GM23338 (cell line): ENCODE results near the gene UNC80. TPM values are rescaled to one million over a fixed set of nuclear protein-coding genes. Genes with fewer than 3 reads are reported as not detected.

Source experiments
- ATAC-seq: fragments of 200-7000 bp; cut with Tn5 transposase; 3 replicates; pipeline ENCODE4 v1.9.1; 2020
- DNase-seq: peaks from one replicate; pipeline ENCODE4 v3.0.0-alpha.2; 2015; ENCODE audit warnings: low spot score
- H2AFZ ChIP-seq: fragments of 200-600 bp; sonication (generic); 2 replicates; pipeline ENCODE4 v1.8.0; 2016; ENCODE audit warnings: antibody characterized with exemption, mild to moderate bottlenecking, moderate library complexity
- H3F3A ChIP-seq: fragments of 200-600 bp; sonication (generic); replicated peaks from 2 replicates; pipeline ENCODE4 v1.8.0; 2017; ENCODE audit warnings: antibody characterized with exemption, mixed run types, low read depth
- H3K27ac ChIP-seq: fragments of 200-600 bp; sonication (generic); 2 replicates; pipeline ENCODE4 v1.6.1; 2016; ENCODE audit warnings: low read depth
- H3K27me3 ChIP-seq: fragments of 200-600 bp; sonication (generic); 2 replicates; pipeline ENCODE4 v1.8.0; 2016; ENCODE audit warnings: mild to moderate bottlenecking, mixed run types, moderate library complexity; ENCODE audit not compliant: insufficient read depth
- H3K36me3 ChIP-seq: fragments of 200-600 bp; sonication (generic); 2 replicates; pipeline ENCODE4 v1.8.0; 2016; ENCODE audit warnings: mild to moderate bottlenecking; ENCODE audit not compliant: insufficient read depth
- H3K4me1 ChIP-seq: fragments of 200-600 bp; sonication (generic); 2 replicates; pipeline ENCODE4 v1.8.0; 2016; ENCODE audit warnings: mild to moderate bottlenecking, moderate library complexity; ENCODE audit not compliant: insufficient read depth
- H3K4me2 ChIP-seq: fragments of 200-600 bp; sonication (generic); 2 replicates; pipeline ENCODE4 v1.7.1; 2017; ENCODE audit warnings: mixed run types
- H3K4me3 ChIP-seq: fragments of 200-600 bp; sonication (generic); 2 replicates; pipeline ENCODE4 v1.6.1; 2016; ENCODE audit warnings: mixed run types
- H3K79me2 ChIP-seq: fragments of 200-600 bp; sonication (generic); replicated peaks from 2 replicates; pipeline ENCODE4 v1.8.0; 2017; ENCODE audit warnings: mild to moderate bottlenecking; ENCODE audit not compliant: insufficient read depth
- H3K9me2 ChIP-seq: fragments of 200-600 bp; sonication (generic); 2 replicates; pipeline ENCODE4 v1.8.0; 2017; ENCODE audit not compliant: insufficient read depth
- H4K20me1 ChIP-seq: fragments of 200-600 bp; sonication (generic); replicated peaks from 2 replicates; pipeline ENCODE4 v1.8.0; 2017; ENCODE audit warnings: mild to moderate bottlenecking; ENCODE audit not compliant: insufficient read depth
- H3K27ac Mint-ChIP-seq: 2 replicates; pipeline ENCODE4 v1.8.0; 2020; ENCODE audit warnings: inconsistent platforms, mild to moderate bottlenecking, moderate library complexity, mixed read lengths
- H3K27me3 Mint-ChIP-seq: 3 replicates; pipeline ENCODE4 v1.8.0; 2022; ENCODE audit warnings: low read depth, mild to moderate bottlenecking, moderate library complexity, mixed read lengths, inconsistent platforms; ENCODE audit not compliant: insufficient read depth, poor library complexity
- H3K36me3 Mint-ChIP-seq: 3 replicates; pipeline ENCODE4 v1.8.0; 2021; ENCODE audit warnings: low read depth, mild to moderate bottlenecking, inconsistent platforms, moderate library complexity, mixed read lengths
- H3K4me1 Mint-ChIP-seq: 3 replicates; pipeline ENCODE4 v1.8.0; 2020; ENCODE audit warnings: mild to moderate bottlenecking, inconsistent platforms, mixed read lengths
- H3K4me3 Mint-ChIP-seq: 3 replicates; pipeline ENCODE4 v1.8.0; 2021; ENCODE audit warnings: moderate library complexity, mild to moderate bottlenecking, inconsistent platforms, mixed read lengths
- H3K9me3 Mint-ChIP-seq: 3 replicates; pipeline ENCODE4 v1.8.0; 2020; ENCODE audit warnings: moderate library complexity, mild to moderate bottlenecking, inconsistent platforms, mixed read lengths
- CREB1 ChIP-seq: fragments of 250-450 bp; sonication (Bioruptor Pico); IDR thresholded peaks from 2 replicates; pipeline ENCODE4 v1.5.0; 2020; ENCODE audit warnings: low read depth, mild to moderate bottlenecking, moderate library complexity
- EZH2 ChIP-seq: fragments of 200-600 bp; sonication (generic); IDR thresholded peaks from one replicate; pipeline ENCODE4 v1.8.0; 2017; ENCODE audit warnings: antibody characterized with exemption, mild to moderate bottlenecking, low read depth; ENCODE audit not compliant: unreplicated experiment
- EZH2phosphoT487 ChIP-seq: fragments of 200-600 bp; sonication (generic); IDR thresholded peaks from one replicate; pipeline ENCODE4 v1.8.1; 2018; ENCODE audit warnings: antibody characterized with exemption; ENCODE audit not compliant: unreplicated experiment
- JUNB ChIP-seq: IDR thresholded peaks from one replicate; pipeline ENCODE4 v1.6.1; 2016; ENCODE audit warnings: antibody characterized with exemption; ENCODE audit not compliant: unreplicated experiment
- NANOG ChIP-seq: IDR thresholded peaks from 2 replicates; pipeline ENCODE4 v1.6.1; 2016; ENCODE audit warnings: antibody characterized with exemption, borderline replicate concordance
- POLR2AphosphoS5 ChIP-seq: IDR thresholded peaks from 2 replicates; pipeline ENCODE4 v1.6.1; 2016; ENCODE audit warnings: antibody characterized with exemption, low read depth
- ZNF114 ChIP-seq: fragments of 250-450 bp; sonication (Bioruptor Pico); IDR thresholded peaks from 2 replicates; pipeline ENCODE4 v1.5.0; 2020; ENCODE audit warnings: mild to moderate bottlenecking, moderate library complexity
- ZNF331 ChIP-seq: fragments of 250-450 bp; sonication (Bioruptor Pico); IDR thresholded peaks from 2 replicates; pipeline ENCODE4 v1.5.0; 2020; ENCODE audit warnings: low read depth, mild to moderate bottlenecking, moderate library complexity
- polyA plus RNA-seq: library from polyadenylated mRNA; unstranded; fragments of >200 nt; fragmentation: Nextera tagmentation; extraction: Ambion mirVana; gene quantifications from 2 replicates; pipeline ENCODE4 v1.2.1, GENCODE V29; 2016
- total RNA-seq: library from RNA; depleted of rRNA; stranded (reverse); fragments of >200 nt; shearing (Covaris generic); gene quantifications from 2 replicates; pipeline ENCODE4 v1.2.3, GENCODE V29; 2014
- TF ChIP-seq, protein P1 (sequence below), 2 experiments: fragments of 200-600 bp in 1 of 2; sonication (generic) in 1 of 2; conservative IDR thresholded peaks; 2 replicates each; pipeline versions ENCODE4 v1.5.1 to v1.6.1; 2016 to 2017; ENCODE audit warnings: antibody characterized with exemption in 2 of 2, low read depth in 2 of 2, mild to moderate bottlenecking in 2 of 2, moderate library complexity in 1 of 2
- TF ChIP-seq, protein P2 (sequence below): IDR thresholded peaks from 2 replicates; pipeline ENCODE4 v1.6.1; 2016; ENCODE audit warnings: antibody characterized with exemption
- TF ChIP-seq, protein P3 (sequence below): IDR thresholded peaks from one replicate; pipeline ENCODE4 v1.6.1; 2018; ENCODE audit warnings: antibody characterized with exemption; ENCODE audit not compliant: unreplicated experiment

The UNC80 gene
- total and polyA plus RNA-seq, 2 experiments from 2014 or later = 0.11 to 1.5 TPM

DNA sequence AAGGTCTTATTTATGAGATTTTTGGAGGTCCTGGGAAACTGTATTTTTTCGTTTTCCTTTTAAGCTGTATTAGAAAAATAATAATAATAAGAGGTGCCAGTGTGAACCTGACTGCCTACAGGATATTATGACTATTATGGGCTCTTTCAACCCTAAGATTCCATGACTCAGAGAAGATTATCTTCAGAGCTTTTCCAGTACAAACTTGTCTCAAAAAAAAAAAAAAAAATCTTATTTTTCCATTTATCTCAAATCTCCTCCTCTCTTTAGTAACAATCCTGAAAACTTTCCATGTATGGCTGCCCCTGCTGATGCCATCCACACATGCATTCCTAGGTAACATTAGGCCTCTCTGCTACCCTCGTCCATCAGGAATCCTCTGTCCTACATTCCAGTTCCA is 194.1 kb downstream of the UNC80 start:
- Histone ChIP-seq H3K4me1 (no peaks in the 10 kb centered on the region), H2AFZ (no peak overlapping the region), H3F3A (no peaks in the 10 kb centered on the region), H3K79me2 (no peaks in the 10 kb centered on the region), H3K4me3 (no peak overlapping the region), H3K4me2 (no peak overlapping the region), H4K20me1 (no peaks in the 10 kb centered on the region), H3K9me2 (no peaks in the 10 kb centered on the region), H3K36me3 (no peaks in the 10 kb centered on the region), H3K27me3 (no peaks in the 10 kb centered on the region), H3K27ac (no peak overlapping the region)
- no peak overlapping the region for H3K27ac Mint-ChIP-seq
- peaks cover 2% of the 10 kb centered on the region for H3K27me3 Mint-ChIP-seq
- H3K4me1 Mint-ChIP-seq = peaks cover 5% of the 10 kb centered on the region; the same call in 2 of the 3 replicates
- H3K36me3 Mint-ChIP-seq = no peaks in the 10 kb centered on the region
- no peak for TF ChIP-seq EZH2phosphoT487
- no peak for TF ChIP-seq EZH2
- TF ChIP-seq, protein P1, sequence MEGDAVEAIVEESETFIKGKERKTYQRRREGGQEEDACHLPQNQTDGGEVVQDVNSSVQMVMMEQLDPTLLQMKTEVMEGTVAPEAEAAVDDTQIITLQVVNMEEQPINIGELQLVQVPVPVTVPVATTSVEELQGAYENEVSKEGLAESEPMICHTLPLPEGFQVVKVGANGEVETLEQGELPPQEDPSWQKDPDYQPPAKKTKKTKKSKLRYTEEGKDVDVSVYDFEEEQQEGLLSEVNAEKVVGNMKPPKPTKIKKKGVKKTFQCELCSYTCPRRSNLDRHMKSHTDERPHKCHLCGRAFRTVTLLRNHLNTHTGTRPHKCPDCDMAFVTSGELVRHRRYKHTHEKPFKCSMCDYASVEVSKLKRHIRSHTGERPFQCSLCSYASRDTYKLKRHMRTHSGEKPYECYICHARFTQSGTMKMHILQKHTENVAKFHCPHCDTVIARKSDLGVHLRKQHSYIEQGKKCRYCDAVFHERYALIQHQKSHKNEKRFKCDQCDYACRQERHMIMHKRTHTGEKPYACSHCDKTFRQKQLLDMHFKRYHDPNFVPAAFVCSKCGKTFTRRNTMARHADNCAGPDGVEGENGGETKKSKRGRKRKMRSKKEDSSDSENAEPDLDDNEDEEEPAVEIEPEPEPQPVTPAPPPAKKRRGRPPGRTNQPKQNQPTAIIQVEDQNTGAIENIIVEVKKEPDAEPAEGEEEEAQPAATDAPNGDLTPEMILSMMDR (conservative IDR thresholded peaks at IDR 0.05; ENCODE audit: low read depth in 2 of 2) = no peak
- TF ChIP-seq, protein P2, sequence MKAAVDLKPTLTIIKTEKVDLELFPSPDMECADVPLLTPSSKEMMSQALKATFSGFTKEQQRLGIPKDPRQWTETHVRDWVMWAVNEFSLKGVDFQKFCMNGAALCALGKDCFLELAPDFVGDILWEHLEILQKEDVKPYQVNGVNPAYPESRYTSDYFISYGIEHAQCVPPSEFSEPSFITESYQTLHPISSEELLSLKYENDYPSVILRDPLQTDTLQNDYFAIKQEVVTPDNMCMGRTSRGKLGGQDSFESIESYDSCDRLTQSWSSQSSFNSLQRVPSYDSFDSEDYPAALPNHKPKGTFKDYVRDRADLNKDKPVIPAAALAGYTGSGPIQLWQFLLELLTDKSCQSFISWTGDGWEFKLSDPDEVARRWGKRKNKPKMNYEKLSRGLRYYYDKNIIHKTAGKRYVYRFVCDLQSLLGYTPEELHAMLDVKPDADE = no peak
- TF ChIP-seq ZNF331 (CRISPR knock-in tag) = no peak
- TF ChIP-seq POLR2AphosphoS5 = no peak
- TF ChIP-seq NANOG = no peak
- TF ChIP-seq ZNF114 (CRISPR knock-in tag) = no peak
- TF ChIP-seq CREB1 = no peak
- TF ChIP-seq, protein P3, sequence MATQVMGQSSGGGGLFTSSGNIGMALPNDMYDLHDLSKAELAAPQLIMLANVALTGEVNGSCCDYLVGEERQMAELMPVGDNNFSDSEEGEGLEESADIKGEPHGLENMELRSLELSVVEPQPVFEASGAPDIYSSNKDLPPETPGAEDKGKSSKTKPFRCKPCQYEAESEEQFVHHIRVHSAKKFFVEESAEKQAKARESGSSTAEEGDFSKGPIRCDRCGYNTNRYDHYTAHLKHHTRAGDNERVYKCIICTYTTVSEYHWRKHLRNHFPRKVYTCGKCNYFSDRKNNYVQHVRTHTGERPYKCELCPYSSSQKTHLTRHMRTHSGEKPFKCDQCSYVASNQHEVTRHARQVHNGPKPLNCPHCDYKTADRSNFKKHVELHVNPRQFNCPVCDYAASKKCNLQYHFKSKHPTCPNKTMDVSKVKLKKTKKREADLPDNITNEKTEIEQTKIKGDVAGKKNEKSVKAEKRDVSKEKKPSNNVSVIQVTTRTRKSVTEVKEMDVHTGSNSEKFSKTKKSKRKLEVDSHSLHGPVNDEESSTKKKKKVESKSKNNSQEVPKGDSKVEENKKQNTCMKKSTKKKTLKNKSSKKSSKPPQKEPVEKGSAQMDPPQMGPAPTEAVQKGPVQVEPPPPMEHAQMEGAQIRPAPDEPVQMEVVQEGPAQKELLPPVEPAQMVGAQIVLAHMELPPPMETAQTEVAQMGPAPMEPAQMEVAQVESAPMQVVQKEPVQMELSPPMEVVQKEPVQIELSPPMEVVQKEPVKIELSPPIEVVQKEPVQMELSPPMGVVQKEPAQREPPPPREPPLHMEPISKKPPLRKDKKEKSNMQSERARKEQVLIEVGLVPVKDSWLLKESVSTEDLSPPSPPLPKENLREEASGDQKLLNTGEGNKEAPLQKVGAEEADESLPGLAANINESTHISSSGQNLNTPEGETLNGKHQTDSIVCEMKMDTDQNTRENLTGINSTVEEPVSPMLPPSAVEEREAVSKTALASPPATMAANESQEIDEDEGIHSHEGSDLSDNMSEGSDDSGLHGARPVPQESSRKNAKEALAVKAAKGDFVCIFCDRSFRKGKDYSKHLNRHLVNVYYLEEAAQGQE = no peak
- H3K9me3 Mint-ChIP-seq = no peaks in the 10 kb centered on the region
- ATAC-seq = no peak
- no peak for DNase-seq
- H3K4me3 Mint-ChIP-seq = no peak overlapping the region

DNA sequence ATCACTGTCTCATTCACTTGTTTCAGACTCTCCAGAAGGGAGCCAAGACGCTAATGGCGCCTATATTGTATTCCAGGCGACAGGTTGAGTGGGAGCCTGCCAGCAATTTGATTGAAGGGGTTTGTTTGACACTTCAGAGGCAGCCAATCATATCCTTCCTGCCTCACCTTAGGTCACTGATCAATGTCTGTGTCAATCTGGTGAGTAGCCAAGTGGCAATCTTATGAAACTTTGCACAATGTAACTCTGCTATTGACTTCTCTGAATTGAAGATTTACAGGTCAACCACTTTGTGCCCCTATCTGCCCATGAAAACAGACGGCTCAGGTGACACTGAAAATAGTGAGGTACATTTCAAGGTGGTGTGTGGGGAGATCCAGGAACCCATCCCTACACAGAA is 198.1 kb downstream of the UNC80 start:
- peaks cover 2% of the 10 kb centered on the region for H3K27me3 Mint-ChIP-seq
- TF ChIP-seq JUNB = no peak

More for the DNA sequence above, 198.1 kb downstream of the UNC80 start:
- Histone ChIP-seq H3K4me2 (no peak overlapping the region), H3K9me2 (no peaks in the 10 kb centered on the region), H4K20me1 (no peaks in the 10 kb centered on the region), H3K27ac (no peak overlapping the region), H2AFZ (no peak overlapping the region), H3K79me2 (no peaks in the 10 kb centered on the region), H3F3A (no peaks in the 10 kb centered on the region), H3K4me3 (no peak overlapping the region), H3K4me1 (no peaks in the 10 kb centered on the region), H3K36me3 (no peaks in the 10 kb centered on the region), H3K27me3 (no peaks in the 10 kb centered on the region)
- ATAC-seq (no peak), DNase-seq (no peak)
- Mint-ChIP-seq H3K36me3 (no peaks in the 10 kb centered on the region), H3K4me3 (no peak overlapping the region), H3K9me3 (no peaks in the 10 kb centered on the region), H3K27ac (no peak overlapping the region), H3K4me1 (no peaks in the 10 kb centered on the region)
